GM19193 (cell line): Measurements from ENCODE around the gene KRTCAP2.

Experiments used
- POLR2A ChIP-seq: IDR thresholded peaks from 4 replicates; pipeline ENCODE4 v1.6.1; 2011; ENCODE audit not compliant: insufficient read depth, insufficient read length; ENCODE audit errors: extremely low read depth

Gene KRTCAP2

GRCh38 chr1:155166471-155167165 lies 6.5 kb downstream of the KRTCAP2 start:
- TF ChIP-seq POLR2A: no peak

- TF ChIP-seq POLR2A: no peak
These were observed 7.0 kb downstream of the KRTCAP2 start for GRCh38 chr1:155166051-155166470.

DNA sequence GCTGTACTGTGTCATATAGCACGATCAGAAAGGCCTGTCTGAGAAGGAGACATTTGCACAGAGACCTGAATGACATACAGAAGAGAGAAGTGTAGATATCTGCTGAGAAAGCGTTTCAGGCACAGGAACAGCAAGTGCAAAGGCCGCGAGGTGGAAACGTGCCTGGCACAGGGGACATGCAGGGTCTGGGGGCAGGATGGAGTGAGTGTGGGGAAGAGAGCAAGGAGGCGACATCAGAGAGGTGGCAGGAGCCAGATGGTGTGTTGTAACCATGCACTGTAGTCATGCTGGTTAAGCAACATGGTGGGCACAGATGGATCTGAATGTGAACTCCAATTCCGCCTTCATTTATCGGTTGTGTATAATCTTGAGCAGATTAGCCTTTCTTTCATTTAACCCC lies 13.0 kb downstream of the KRTCAP2 start:
- no peak for TF ChIP-seq POLR2A

GRCh38 chr1:155158991-155159390 lies 14.1 kb downstream of the KRTCAP2 start:
- TF ChIP-seq POLR2A: no peak

DNA sequence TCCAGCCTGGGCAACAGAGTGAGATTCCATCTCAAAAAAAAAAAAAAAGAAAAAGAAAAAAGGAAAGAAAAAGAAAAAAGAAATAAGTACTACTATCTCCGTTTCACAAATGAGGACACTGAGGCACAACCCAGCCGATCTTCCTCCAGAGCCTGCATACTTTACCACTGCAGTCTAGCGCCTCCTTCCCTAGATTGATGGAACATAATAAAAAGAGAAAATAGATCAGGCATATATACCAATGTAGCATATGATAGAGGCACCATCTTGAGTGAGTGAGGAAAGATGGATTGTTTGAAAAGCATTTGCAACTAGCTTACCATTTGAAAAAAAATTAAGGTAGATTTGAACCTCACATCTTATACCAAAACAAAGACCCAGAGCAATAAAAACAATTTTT lies 27.6 kb downstream of the KRTCAP2 start:
- no peak for TF ChIP-seq POLR2A

GRCh38 chr1:155141749-155142148 lies 31.4 kb downstream of the KRTCAP2 start:
- TF ChIP-seq POLR2A: no peak

DNA sequence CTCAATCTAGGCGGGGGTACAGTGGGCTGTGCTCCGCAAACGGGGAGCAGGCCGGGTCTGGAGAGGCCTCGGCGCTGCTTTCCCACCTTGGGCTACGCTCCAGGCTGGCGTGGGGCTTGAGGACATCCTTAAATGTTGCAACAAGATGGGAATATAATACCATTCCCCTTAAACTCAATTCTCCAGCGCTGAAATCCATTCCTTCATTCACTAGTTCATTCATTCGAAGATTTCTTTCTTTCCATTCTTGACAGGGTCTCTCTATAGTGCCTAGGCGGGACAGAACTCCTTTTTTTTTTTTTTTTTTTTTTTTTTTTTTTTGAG lies 32.5 kb downstream of the KRTCAP2 start:
- TF ChIP-seq POLR2A: no peak

- TF ChIP-seq POLR2A: peak; percentile 76
These were observed 33.0 kb downstream of the KRTCAP2 start, which contains the start of gene DPM3 for GRCh38 chr1:155139895-155140629. DPM3 (minus strand) TSS chr1:155140531; CDS start chr1:155140240, 291 bp downstream.

GRCh38 chr1:155137154-155137949 lies 35.8 kb downstream of the KRTCAP2 start:
- no peak for TF ChIP-seq POLR2A

DNA sequence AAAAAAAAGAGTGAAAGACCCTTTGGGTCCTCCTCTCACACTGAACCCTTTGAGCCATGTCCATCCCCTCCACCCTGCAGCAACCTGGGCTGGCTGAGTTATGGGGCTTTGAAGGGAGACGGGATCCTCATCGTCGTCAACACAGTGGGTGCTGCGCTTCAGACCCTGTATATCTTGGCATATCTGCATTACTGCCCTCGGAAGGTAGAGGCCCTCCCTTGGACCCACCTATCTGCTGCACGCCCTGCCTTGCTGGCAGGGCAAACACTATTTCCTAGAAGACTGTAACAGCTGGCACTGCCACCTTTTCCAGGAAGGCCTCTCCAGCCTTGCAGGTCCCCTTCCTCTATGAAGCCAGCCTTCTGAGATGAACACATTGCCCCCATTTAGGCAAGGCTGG lies 36.4 kb downstream of the KRTCAP2 start:
- TF ChIP-seq POLR2A: no peak

DNA sequence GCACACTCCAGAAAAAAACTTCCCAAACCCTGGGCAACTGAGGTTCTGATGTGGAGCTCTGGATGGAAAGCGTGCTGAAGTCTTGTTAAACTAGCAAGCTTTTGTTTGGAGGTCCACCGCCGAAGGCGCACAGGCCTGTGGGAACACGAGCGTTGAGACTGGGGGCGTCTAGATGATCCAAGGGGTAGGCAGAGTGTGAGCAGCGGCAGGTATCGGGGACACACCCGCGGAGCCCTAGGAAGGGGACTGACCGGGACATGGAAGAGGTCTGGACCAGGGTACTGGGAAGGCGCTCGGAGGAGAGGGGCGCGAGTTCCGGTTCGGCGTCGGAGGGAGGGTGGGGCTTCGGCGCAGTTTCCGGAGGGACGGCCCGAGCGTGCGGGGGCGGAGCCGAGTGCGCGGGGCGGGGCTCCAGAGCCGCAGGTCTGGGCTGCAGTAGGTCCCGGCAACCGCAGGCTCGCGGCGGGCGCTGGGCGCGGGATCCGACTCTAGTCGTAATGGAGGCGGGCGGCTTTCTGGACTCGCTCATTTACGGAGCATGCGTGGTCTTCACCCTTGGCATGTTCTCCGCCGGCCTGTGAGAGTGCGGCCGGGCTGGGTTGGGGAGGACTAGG lies 37.6 kb downstream of the KRTCAP2 start, which contains the start of gene SLC50A1:
Gene SLC50A1 (plus strand): TSS at position 438 of the 614 bp plus-strand sequence. CDS start 60 bp downstream, at position 498.
- TF ChIP-seq POLR2A: peak; percentile 93

DNA sequence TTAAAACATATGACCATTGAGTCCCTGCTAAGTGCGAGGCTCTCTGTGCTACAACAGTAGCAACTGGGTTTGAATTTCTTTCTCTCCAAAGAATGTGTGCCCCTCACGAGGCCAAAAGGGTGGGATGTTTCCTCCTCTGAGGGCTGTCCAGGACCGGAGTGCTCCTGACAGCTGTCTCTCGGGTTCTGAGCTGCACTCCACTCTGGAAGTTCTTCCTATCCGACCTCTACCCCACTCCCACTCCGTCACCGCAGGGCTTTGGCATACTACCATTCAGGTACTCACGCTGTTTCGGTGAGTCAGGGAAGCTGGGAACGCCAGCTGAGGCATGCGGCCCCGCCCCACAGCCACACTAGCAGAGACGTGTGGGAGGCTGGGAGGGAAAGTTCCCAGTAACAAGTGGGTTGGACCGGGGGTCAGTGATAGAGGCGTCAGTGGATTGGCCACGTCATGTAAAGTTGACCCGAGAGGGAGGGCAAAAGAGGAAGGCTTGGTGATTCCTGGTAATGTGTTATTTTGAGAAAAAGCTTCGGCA lies 38.2 kb downstream of the KRTCAP2 start:
- no peak for TF ChIP-seq POLR2A

DNA sequence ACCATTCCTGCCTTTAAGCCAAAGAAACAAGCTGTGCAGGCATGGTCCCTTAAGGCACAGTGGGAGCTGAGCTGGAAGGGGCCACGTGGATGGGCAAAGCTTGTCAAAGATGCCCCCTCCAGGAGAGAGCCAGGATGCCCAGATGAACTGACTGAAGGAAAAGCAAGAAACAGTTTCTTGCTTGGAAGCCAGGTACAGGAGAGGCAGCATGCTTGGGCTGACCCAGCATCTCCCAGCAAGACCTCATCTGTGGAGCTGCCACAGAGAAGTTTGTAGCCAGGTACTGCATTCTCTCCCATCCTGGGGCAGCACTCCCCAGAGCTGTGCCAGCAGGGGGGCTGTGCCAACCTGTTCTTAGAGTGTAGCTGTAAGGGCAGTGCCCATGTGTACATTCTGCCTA lies 38.8 kb downstream of the KRTCAP2 start:
- TF ChIP-seq POLR2A: no peak

- TF ChIP-seq POLR2A: no peak
These were observed 39.3 kb downstream of the KRTCAP2 start for GRCh38 chr1:155133799-155134281.
